ENCODE measurements around the gene HOXC9.
"Not testable (repeated sequence)": the region's sequence is repeated elsewhere in the genome, so short reads cannot be mapped to it uniquely, and the experiment has no call there.

Gene HOXC9

DNA sequence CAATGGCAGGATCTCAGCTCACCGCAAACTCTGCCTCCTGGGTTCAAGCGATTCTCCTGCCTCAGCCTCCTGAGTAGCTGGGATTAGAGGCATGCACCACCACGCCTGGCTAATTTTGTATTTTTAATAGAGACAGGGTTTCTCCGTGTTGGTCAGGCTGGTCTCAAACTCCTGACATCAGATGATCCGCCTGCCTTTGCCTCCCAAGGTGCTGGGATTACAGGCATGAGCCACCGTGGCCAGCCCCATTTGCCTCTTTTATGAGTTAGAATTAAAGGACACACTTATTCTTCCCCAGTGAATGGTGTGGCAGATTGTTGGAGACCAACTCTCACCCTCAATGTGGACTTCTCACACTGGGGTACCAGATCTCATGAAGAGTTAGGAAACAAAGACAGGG, 42.1 kb downstream of the HOXC9 start:
- not testable (repeated sequence) for DNase-seq

DNA sequence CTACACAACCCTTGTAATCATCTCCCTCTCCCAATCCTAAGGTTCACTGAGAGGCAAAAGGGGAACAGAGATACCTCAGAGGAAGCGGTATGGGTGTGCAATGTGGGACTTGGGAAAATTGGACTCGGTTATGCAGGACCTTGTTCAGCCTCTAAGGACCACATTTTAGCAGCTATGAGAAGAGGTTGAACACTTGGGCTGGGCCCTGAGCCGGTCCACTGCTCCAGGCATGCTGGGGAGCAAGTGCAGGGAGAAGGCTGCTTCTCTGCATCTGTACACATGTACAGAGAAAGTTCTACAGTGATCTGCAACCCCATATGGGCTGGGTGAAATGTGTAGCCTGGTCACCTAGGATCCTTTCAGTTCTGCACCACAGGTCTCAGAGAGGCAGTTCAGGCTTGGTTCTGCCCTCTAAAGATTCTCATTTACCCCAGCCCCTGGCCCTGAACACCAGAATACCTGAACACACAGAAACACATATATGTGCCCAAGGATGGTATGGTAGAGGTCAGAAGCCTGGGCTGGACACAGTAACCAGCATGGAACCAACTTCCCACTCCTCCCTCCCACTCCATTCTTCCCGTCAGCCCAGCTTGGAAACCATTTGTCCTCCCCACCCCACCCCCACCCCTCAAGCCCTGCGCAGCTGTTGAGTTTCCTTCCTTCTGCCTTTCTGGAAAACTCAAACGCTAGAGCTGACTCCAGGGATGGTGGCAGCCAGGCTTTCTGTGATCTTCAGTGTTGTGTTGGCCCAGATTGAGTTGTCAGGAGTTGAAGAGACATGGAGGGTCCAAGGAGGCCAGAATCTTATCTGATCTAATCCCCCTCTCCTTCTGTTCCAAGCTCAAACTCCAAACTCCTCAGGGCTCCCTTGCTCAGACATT, 43.3 kb downstream of the HOXC9 start:
- no peak for DNase-seq

DNA sequence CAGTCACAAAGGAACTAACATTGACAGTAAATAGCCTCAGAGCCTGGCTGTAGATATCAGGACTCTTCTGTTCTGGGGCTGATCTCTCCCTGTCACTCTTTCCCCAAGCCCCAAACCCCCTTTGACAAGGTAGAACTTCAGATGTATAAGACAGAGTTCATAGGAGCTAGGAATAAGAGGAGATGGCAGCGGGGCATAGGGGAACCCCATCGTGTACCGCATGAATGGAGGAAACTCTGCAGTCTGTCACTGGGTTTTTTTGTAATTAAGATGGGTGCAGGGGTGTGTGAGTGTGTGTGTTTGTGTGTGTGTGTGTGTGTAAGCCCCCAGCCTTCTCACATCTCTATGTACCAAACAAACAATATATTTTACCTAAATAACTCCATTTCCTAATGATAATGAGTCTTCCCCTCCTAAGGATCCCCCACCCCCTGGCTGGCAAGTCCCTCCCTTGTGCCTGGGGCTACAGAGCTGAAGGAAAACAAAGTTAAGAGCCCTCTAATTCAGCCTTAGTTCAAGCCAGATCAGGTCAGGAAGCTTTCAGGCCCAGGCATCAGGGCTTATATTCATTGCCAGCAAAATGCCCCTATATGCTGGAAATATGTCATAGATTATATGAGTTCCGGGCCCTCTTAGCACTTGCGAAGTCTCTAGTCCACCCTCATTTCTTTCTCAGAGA, 44.6 kb downstream of the HOXC9 start:
- no peak for DNase-seq

DNA sequence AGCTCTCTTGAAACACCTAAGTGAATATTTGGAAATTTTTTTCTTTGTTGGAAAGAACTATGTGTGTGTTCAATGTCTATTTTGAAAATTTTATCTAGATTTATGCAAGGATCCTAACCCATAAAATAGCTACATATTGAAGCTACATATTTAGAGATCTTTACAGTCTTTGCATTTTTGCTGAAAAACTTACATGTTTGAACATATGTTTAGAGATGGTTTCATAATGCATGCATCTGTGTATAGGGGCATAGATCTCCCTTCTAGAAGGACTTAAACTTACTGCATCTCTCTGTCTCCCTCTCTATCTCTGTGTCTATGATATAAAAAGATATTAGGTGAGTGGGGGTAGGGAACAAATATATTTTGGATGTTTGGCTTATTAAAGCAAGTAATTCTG, 45.4 kb downstream of the HOXC9 start:
- no peak for DNase-seq

DNA sequence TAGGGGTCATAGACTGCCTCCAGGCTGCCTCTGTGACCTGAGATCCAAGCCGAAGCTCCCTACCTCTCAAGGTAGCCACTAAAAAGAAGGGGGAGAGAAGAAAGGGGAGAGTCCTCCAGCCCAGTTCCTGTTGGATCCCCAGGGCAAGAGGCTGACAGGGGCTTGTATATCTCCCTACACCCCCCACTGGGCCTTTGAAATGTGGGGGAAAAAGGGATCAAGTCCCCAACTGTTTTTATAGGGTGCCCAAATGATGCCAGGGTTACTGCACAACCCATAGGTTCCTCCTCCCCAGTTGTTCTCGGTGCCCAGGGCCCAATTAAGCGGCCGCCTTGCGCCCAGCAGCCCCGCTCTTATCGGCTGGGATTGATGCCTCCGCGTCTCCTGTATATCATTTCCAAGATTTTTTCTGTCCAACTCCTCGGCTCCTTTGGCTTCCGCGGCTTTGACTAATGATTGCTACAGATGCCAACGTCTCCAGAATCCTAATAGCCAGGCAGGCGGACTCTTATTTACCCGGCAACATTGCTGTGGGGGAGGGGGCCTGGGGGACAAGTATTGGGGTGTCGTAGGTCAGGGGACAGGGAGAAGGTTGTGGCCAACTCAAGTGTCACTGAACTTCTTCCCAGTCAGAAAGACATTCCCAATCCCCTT, 46.0 kb downstream of the HOXC9 start:
- DNase-seq: no peak

DNA sequence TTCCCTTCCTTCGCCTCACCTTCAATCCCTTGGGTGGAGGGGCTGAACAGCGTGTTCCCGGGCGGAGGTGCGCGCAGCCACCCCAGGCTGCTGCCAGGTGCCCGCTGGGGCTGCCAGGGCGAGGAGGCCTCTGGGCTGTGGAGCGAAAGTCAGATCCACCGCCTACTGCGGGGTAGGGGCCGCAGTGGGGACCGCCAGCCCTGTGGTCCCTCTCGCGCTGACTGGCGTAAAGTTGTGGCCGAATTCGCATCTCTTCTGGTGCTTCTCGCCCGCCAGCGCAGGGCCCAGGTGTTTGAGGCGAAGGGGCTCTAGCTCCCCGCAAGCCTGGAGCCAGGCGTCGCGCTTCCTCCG, 46.8 kb downstream of the HOXC9 start:
- no peak for DNase-seq

DNA sequence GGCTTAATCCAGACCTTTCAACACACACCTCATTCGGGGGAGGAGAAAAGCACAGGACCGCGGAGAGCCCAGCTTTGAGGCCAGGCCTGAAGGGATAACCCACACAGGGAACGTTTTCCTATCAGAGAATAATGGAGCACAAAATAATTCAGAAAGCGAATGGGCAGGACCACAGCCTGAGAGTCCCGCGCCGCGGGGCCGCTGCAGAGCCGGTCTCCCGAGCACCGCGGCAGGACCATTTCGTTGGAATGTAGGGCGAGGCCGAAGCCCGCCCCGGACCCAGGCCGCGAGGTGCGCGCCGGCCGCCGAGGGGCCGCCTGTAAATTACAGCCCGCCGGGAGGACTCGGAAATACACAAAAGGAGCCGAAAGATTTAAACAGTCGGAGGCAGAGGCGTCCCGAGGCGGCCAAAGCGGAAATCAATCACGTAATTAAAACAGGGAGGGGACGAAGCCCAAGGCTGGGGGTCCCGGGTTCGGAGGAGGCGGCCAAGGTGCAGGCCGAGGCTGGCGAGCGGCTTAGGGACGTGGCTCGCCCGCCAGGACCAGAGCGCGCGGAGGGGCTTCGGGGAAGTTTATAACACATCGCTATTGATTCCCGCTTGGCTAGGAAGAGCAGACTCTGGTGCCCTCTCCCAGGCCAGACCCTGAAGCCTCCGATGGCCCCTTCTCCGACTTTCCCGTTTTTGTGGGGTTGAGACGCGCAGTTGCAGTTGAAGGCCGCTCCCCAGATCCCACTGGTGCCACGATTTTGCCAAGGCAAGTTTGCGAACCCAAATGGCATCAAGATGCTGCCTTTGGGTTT, 47.4 kb downstream of the HOXC9 start:
- no peak for DNase-seq

DNA sequence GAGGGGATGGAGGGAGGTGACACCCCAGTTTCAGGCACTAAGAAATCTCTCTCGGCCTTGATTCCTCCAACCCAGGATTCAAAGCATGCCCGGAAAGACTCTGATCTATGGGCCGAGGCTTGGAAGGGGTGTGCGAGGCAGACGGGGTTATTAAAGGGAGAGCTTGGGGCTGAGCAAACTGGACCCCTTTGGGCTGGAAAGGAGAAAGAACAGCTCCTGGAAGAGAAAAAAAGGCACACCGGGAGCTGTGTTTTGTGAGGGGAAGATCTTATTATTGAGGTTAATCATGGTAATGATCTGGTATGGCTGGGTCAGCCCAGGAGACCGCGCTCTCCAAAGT, 48.0 kb downstream of the HOXC9 start:
- DNase-seq: no peak

DNA sequence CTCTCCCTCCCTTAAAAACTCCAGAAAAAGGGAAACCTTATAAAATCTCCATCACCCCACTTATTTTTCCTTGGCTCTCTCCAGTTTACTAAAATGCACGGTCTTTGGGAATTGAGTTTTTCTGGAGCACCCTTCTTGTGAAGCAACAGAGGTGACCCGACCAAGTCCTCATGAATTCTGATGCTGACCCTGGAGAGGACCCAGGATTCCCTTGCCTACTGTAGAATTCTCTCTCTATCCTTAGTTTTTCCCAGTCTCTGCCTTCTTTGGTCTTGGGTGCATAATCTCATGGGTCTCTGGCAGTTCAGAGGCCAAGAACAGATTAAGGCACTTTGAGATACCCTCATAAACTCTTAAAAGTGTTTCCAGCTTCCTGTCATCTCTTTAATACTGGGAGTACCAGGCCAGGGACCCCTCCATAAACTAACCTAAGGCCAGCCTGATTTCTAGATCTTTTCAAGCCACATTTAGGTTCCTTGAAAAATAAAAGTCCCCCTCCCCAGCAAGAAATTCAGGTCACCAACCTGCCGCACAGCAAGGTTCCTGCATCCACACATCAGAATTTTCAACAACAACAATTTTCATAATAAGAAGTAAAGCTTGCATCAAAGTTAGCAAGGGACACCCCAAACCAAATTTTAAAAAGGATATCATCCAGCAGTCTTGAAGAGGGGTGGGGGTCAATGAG, 48.6 kb downstream of the HOXC9 start:
- DNase-seq: no peak

DNA sequence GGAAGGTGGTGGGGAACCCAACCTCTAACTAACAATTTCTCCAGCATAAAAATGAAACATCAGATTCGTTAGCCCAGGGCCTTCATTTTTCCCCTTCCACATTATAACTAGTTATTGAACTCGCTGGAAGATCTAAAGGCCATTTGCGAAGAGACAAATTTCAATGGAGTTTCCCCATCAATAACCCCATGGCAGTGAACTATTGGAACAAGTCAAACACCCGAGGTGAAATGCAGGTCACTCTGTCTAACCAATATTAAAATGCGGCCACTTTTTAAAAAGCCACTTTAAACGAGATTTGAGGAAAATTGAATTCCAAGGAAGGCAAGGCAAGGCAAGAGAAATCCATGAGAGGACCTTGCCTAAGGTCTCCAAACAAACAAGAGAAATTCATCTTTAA, 49.1 kb downstream of the HOXC9 start:
- no peak for DNase-seq

DNA sequence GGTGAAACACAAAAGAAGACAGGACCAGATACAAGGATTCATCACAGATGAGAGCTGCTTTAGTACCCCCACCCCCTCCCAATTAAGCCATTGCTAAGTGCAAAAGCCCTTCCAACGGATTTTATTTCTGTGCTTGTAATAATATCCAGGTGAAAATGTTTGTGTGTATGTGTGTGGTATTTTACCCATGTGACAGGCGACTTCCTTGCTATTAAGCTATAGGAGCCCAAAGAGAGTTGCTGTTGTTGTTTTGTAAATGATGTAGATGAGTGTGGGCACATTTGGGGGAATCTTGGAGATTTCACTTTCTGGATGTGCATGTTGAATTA, 50.5 kb downstream of the HOXC9 start:
- no peak for DNase-seq

DNA sequence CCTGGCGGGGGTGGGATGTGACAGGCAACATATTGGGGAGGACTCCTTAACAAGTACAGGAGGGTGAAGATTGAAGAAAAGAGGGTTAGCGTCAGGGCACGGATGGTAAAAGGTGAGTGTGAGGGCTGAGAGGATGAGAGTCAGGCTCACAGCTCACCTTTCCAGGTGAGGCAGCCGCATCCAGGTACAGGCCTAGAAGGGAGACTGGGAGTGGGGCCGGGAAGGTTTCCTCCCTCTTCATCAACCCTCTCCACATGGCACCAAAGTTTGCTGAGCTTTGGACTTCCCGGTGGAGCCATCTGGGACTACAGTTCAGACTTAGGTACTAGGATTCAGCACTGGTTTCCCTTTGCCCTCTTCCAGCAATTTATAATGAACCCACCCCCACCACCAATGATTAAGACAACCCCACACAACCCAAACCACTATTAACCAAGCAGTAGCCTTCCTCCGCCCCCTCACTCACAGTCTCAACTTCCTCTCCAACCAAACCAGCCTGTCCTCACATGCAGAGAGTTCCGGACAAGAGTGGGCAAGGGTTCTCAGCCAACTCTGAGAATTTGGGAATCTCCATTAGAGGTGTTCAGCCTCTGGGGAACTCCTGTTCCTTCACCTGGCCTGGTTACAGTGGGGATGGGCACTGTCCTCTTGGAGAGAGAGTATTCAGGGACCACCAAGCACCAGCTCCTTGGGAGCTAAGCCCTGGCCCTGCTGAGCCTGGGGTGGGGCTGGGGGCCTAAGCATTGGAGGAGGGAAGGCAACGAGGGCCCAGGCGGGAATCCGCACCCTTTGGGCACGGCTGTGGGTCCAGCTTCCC, 51.3 kb downstream of the HOXC9 start:
- no peak for DNase-seq

DNA sequence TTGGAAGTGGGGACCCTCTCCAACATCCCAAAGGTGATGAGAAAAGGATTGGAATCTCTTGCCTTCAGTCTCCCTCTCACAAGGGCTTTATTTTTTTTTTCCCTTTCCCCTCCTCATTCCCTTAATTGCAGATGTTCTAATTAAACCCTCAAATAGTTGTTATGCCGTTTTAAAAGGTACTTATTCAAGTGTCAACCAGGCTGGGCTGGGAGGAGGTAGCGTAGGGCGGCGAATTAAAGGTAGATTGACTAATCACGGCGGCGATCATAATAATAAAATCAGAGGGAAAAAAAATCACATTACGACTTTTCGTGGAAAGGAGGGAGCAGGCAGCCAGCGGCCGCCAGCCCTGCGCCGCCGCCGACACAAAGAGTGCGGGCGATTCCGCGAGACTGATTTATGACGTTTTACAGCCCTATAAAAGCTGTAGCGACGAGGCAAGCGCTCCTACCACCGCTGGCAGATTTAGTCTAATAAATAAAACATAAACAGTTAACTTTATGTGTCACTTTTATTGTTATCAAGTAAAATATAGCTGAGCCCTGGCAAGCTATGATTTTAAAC, 52.0 kb downstream of the HOXC9 start:
- no peak for DNase-seq

DNA sequence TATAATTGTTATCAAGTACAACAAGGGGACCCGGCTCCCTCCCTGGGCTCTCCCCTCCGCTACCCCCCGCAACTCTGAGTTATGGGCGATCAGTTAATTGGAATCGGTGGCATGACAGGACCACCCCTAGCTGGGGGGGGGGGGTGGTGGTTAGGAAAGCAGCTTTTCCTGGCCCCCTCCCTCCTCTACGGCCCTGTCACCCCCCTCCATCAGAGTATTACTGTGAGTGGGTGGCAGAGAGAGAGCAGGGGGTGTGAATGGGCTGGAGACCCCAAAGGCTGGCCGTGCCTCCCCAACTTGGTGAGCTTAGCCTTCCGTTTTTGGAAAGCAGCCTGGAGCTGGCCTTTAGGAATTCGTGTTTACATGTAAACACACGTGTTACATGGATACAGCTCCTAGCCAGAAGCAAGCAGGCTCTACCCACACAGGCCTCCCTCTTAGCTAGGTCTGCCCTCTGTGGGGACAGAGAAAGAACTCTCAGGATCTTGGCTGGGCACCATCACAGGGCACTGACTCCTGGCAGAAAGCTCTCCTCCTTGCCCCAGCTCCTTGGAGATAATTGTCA, 52.6 kb downstream of the HOXC9 start:
- no peak for DNase-seq

All from NCI-H1436 treated with DMSO at 0.1 percent for 48 hours (cell line).